Measurements from ENCODE around the gene NPC1L1. TPM values are rescaled to one million over a fixed set of nuclear protein-coding genes. Genes with fewer than 3 reads are reported as not detected.

Gene NPC1L1
- total RNA-seq, 3 donors from 2014 or later (not counting 1 experiment from before 2014, with no cell fraction given): 0.10 to 0.16 TPM; not detected in 1

DNA sequence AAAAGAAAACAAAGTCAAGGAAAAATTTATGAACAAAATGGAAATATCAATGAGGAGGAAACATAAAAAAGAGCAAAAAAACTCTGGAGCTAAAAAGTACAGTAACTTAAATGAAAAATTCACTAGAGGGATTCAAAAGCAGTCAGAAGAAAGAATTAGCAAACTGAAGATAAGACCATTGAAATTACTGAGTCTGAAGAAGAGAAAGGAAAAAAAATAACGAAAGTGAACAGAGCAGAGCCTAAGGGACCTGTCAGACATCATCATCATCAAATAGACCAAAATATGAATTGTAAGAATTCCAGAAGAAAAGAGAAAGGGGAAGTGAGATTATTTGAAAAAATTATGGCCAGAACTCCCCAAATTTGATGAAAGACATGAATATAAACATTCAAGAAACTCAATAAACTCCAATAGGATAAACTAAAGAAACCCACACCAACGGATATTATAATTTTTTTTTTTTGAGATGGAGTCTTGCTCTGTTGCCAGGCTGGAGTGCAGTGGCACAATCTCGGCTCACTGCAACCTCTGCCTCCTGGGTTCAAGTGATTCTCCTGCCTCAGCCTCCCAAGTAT lies 16.2 kb downstream of the NPC1L1 start:
- Mint-ChIP-seq H3K4me1 (no peaks in the 10 kb centered on the region), H3K9me3 (peaks cover 2 to 7% of the 10 kb centered on the region in 2 donors), H3K4me3 (no peak overlapping the region), H3K27me3 (ENCODE audit: low read depth in 2 of 2) (peaks cover 6 to 9% of the 10 kb centered on the region in 2 donors), H3K36me3 (peaks cover 11% of the 10 kb centered on the region), H3K27ac (no peak overlapping the region)
- intact Hi-C loops (cut with micrococcal nuclease): no loop called here
- TF ChIP-seq, protein P1, sequence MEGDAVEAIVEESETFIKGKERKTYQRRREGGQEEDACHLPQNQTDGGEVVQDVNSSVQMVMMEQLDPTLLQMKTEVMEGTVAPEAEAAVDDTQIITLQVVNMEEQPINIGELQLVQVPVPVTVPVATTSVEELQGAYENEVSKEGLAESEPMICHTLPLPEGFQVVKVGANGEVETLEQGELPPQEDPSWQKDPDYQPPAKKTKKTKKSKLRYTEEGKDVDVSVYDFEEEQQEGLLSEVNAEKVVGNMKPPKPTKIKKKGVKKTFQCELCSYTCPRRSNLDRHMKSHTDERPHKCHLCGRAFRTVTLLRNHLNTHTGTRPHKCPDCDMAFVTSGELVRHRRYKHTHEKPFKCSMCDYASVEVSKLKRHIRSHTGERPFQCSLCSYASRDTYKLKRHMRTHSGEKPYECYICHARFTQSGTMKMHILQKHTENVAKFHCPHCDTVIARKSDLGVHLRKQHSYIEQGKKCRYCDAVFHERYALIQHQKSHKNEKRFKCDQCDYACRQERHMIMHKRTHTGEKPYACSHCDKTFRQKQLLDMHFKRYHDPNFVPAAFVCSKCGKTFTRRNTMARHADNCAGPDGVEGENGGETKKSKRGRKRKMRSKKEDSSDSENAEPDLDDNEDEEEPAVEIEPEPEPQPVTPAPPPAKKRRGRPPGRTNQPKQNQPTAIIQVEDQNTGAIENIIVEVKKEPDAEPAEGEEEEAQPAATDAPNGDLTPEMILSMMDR (IDR thresholded peaks at IDR 0.05): no peak
- Histone ChIP-seq H3K27me3 (ENCODE audit: control insufficient read depth, insufficient read depth, low read length) (no peaks in the 10 kb centered on the region), H3K4me1 (ENCODE audit: control insufficient read depth, insufficient read depth, low read length) (no peaks in the 10 kb centered on the region), H3K27ac (ENCODE audit: low read length) (no peak overlapping the region), H3K9me3 (ENCODE audit: control insufficient read depth, insufficient read depth, low read length) (peaks cover 16% of the 10 kb centered on the region), H3K4me3 (ENCODE audit: low read length) (no peak overlapping the region), H3K36me3 (ENCODE audit: control insufficient read depth, insufficient read depth, low read length) (no peaks in the 10 kb centered on the region)
- no peak for DNase-seq
- WGBS (ENCODE audit: insufficient coverage): no CpG with 5 or more reads among the region's 3 CpGs
- no peak for ATAC-seq

DNA sequence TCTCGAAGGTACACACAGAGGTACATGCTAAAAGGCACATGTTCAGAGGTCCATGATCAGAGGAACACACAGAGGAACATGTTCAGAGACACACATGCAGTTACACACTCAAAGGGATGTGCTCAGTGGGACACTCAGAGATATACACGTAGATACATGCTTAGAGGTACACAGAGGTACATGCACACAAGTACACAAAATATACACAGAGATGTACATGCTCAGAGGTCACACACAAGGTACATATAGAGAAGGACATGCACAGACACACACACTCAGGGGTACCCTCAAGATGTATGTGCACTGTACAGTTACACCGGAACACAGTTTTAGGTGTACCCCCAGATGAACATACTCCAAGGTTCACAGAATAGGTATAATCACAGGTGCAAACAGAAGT lies 18.8 kb downstream of the NPC1L1 start:
- Mint-ChIP-seq H3K27ac (no peak overlapping the region), H3K27me3 (ENCODE audit: low read depth in 2 of 2) (peaks cover 6 to 9% of the 10 kb centered on the region in 2 donors), H3K36me3 (peaks cover 11% of the 10 kb centered on the region), H3K4me1 (no peaks in the 10 kb centered on the region), H3K4me3 (no peak overlapping the region), H3K9me3 (peaks cover 0 to 7% of the 10 kb centered on the region in 2 donors)
- peaks cover 16% of the 10 kb centered on the region for H3K9me3 ChIP-seq (ENCODE audit: control insufficient read depth, insufficient read depth, low read length)
- no peaks in the 10 kb centered on the region for H3K27me3 ChIP-seq (ENCODE audit: control insufficient read depth, insufficient read depth, low read length)
- WGBS (ENCODE audit: insufficient coverage): 91% methylated on average over 3 of the region's 3 CpGs
- TF ChIP-seq, protein P1 (IDR thresholded peaks at IDR 0.05): no peak
- H3K4me3 ChIP-seq (ENCODE audit: low read length): no peak overlapping the region
- no peaks in the 10 kb centered on the region for H3K4me1 ChIP-seq (ENCODE audit: control insufficient read depth, insufficient read depth, low read length)
- intact Hi-C loops (cut with micrococcal nuclease): no loop called here
- H3K36me3 ChIP-seq (ENCODE audit: control insufficient read depth, insufficient read depth, low read length): no peaks in the 10 kb centered on the region
- DNase-seq: no peak
- ATAC-seq: no peak
- H3K27ac ChIP-seq (ENCODE audit: low read length): no peak overlapping the region

DNA sequence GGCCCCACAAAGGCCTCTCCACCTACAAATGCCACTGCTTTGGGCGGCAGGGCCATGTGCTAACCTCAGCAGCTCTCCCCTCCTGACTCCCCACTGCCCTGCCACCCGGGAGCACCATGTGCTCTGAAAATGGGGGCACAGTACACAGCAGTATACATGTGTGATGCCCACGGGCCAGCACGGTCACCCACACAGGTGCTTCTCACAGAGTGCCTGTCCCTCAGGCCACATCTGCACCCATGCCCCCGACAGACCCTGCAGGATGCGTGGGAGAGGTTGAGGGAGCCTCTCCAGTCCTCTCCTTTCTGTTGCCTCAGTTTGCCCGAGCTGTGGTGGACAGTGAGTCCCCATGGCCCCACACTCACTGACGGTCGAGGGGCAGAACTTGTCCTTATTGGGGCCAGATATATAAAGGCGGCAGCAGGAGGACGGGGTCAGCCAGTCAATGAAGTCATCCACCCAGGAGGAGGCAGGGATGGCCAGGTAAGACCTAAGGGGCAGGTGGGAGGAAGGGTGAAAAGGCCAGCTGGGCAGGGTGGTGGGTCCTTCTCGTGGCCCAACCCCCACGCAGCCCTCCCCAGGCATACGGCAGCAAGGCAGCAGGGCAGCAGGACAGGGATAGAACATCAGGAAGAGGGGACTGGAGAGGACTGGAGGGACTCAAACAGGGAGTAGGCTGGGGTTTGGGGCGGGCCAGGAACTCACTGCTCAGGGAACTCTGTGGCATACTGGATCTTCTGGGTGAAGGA lies 19.6 kb downstream of the NPC1L1 start:
- intact Hi-C loops (cut with micrococcal nuclease): no loop called here
- Mint-ChIP-seq H3K27me3 (ENCODE audit: low read depth in 2 of 2) (peaks cover 6 to 9% of the 10 kb centered on the region in 2 donors), H3K4me1 (no peaks in the 10 kb centered on the region), H3K4me3 (no peak overlapping the region), H3K9me3 (peaks cover 0 to 7% of the 10 kb centered on the region in 2 donors), H3K36me3 (peaks cover 11% of the 10 kb centered on the region), H3K27ac (no peak overlapping the region)
- Histone ChIP-seq H3K27me3 (ENCODE audit: control insufficient read depth, insufficient read depth, low read length) (no peaks in the 10 kb centered on the region), H3K36me3 (ENCODE audit: control insufficient read depth, insufficient read depth, low read length) (no peaks in the 10 kb centered on the region), H3K27ac (ENCODE audit: low read length) (no peak overlapping the region), H3K4me1 (ENCODE audit: control insufficient read depth, insufficient read depth, low read length) (no peaks in the 10 kb centered on the region), H3K9me3 (ENCODE audit: control insufficient read depth, insufficient read depth, low read length) (peaks cover 15% of the 10 kb centered on the region), H3K4me3 (ENCODE audit: low read length) (no peak overlapping the region)
- TF ChIP-seq, protein P1 (IDR thresholded peaks at IDR 0.05): no peak
- DNase-seq (no peak), ATAC-seq (no peak)
- WGBS (ENCODE audit: insufficient coverage): 85% methylated on average over 15 of the region's 15 CpGs

All from natural killer cell (primary cell).